ENCODE results near the gene MRGPRX1. TPM values are rescaled to one million over a fixed set of nuclear protein-coding genes. Genes with fewer than 3 reads are reported as not detected.

The MRGPRX1 gene
- polyA plus RNA-seq (2012; ENCODE audit: insufficient read length, low read depth), result not detected

DNA sequence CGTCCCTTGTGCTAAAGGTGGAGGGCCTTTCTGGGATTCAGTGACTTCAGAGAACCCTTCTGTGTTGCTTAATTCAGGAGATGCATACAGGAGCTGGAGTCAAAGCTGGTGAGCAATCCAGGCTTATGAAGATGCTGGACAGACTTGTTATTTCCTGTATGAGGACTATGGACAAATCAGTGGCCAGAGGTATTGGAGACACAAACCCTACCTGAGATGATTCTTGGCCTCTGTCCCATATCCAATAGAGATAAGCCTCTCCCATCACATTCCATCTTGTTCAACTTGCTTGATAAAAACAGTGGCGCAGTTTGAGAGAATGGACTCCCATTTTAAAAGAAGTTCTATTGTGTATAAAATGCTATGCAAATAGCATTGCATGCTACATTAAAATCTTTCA, at the start of gene MRGPRX1:
MRGPRX1 (minus strand) TSS at position 101 of the 400 bp plus-strand sequence. CDS start 4,630 bp downstream, outside the sequence.
- TF ChIP-seq FOXP2 (optimal IDR thresholded peaks at IDR 0.05; ENCODE audit: borderline replicate concordance, extremely low read depth, extremely low read length, insufficient read depth), result no peak
- TF ChIP-seq SIN3A (IDR thresholded peaks at IDR 0.05; ENCODE audit: borderline replicate concordance, insufficient read depth, low read length), result no peak
- TF ChIP-seq, protein P1, sequence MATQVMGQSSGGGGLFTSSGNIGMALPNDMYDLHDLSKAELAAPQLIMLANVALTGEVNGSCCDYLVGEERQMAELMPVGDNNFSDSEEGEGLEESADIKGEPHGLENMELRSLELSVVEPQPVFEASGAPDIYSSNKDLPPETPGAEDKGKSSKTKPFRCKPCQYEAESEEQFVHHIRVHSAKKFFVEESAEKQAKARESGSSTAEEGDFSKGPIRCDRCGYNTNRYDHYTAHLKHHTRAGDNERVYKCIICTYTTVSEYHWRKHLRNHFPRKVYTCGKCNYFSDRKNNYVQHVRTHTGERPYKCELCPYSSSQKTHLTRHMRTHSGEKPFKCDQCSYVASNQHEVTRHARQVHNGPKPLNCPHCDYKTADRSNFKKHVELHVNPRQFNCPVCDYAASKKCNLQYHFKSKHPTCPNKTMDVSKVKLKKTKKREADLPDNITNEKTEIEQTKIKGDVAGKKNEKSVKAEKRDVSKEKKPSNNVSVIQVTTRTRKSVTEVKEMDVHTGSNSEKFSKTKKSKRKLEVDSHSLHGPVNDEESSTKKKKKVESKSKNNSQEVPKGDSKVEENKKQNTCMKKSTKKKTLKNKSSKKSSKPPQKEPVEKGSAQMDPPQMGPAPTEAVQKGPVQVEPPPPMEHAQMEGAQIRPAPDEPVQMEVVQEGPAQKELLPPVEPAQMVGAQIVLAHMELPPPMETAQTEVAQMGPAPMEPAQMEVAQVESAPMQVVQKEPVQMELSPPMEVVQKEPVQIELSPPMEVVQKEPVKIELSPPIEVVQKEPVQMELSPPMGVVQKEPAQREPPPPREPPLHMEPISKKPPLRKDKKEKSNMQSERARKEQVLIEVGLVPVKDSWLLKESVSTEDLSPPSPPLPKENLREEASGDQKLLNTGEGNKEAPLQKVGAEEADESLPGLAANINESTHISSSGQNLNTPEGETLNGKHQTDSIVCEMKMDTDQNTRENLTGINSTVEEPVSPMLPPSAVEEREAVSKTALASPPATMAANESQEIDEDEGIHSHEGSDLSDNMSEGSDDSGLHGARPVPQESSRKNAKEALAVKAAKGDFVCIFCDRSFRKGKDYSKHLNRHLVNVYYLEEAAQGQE (IDR thresholded peaks at IDR 0.05; ENCODE audit: insufficient read depth in 1 of 2, low read depth in 2 of 2, low read length in 2 of 2), result no peak
- no peak for TF ChIP-seq POLR2AphosphoS5 (IDR thresholded peaks at IDR 0.05; ENCODE audit: low read depth, low read length)
- TF ChIP-seq TAF1 (IDR thresholded peaks at IDR 0.05; ENCODE audit: borderline replicate concordance, insufficient read depth, low read length), result no peak

DNA sequence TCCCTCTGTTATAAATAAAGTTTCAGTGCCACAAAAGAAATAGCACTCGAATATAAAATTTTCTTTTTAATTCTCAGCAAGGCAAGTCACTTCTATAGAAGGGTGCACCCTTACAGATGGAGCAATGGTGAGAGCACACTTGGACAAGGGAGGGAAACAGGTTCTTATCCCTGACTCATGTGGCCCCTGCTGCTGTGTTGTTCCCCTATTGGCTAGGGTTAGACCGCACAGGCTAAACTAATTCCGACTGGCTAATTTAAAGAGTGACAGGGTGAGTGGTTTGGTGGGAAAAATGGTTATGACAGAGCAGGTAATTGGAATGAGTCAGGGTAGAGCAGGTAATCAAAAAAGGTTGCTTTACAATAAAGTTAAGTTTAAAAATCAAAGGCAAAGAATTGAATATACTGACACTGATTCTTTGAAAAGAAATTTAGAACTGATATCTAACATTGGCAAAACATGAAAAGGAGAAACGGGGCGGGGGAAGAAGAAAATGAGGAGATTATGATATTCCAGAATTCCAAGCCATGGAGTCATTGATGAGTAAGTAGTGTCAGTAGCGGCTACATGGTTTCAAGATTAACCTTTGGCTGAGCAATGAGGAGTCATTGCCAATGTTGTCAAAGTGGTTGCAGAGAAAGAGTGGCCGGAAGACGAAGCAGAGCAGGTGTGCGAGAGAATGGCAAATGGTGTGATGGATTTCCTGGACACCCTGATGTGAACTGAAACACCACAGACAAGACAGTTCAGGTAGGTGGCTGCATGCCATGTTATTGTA, 48.4 kb upstream of the MRGPRX1 start:
- TF ChIP-seq, protein P1 (IDR thresholded peaks at IDR 0.05; ENCODE audit: insufficient read depth in 1 of 2, low read depth in 2 of 2, low read length in 2 of 2), result no peak
- TF ChIP-seq TAF1 (IDR thresholded peaks at IDR 0.05; ENCODE audit: borderline replicate concordance, insufficient read depth, low read length) (no peak), FOXP2 (optimal IDR thresholded peaks at IDR 0.05; ENCODE audit: borderline replicate concordance, extremely low read depth, extremely low read length, insufficient read depth) (no peak), SIN3A (IDR thresholded peaks at IDR 0.05; ENCODE audit: borderline replicate concordance, insufficient read depth, low read length) (no peak), POLR2AphosphoS5 (IDR thresholded peaks at IDR 0.05; ENCODE audit: low read depth, low read length) (no peak)

DNA sequence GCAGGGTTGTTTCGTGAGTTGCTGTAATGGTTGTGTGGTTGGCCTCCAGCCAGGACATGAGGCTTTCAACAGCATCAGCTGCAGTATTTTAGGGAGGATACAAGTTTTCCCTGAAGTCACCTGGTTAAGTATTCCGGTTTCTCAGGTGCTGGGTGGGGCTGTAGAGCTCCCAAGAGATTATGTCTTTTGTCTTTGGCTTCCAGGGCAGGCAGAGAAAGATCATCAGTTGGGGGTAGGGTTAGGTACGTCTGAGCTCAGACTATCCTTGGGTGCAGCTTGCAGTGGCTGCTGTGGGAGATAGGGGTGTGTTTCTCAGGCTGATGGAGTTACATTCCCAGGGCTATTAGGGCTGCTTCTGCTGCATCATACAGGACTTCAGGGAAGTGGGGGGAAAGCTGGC, 47.5 kb upstream of the MRGPRX1 start:
- TF ChIP-seq POLR2AphosphoS5 (IDR thresholded peaks at IDR 0.05; ENCODE audit: low read depth, low read length) (no peak), SIN3A (IDR thresholded peaks at IDR 0.05; ENCODE audit: borderline replicate concordance, insufficient read depth, low read length) (no peak), FOXP2 (optimal IDR thresholded peaks at IDR 0.05; ENCODE audit: borderline replicate concordance, extremely low read depth, extremely low read length, insufficient read depth) (no peak), TAF1 (IDR thresholded peaks at IDR 0.05; ENCODE audit: borderline replicate concordance, insufficient read depth, low read length) (no peak)
- TF ChIP-seq, protein P1 (IDR thresholded peaks at IDR 0.05; ENCODE audit: insufficient read depth in 1 of 2, low read depth in 2 of 2, low read length in 2 of 2), result no peak

DNA sequence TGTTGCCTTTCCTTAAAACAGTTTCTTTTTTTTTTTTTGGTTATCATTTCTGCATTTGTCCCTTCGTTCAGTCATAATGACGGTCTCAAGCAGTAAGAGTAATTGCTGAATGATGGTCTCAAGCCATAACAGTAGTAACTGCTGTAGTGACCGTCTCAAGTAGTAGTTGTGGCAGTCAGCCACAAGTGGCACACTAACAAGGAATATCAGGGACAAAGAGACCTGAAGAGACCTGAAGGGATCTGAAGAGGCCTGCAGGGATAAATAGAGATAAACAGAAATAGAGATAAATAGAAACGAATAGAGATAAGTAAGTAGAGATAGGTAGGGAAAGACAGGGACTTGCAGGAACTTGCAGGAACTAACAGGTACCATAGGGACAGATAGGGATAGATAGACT, 42.7 kb upstream of the MRGPRX1 start:
- TF ChIP-seq POLR2AphosphoS5 (IDR thresholded peaks at IDR 0.05; ENCODE audit: low read depth, low read length), result no peak
- no peak for TF ChIP-seq SIN3A (IDR thresholded peaks at IDR 0.05; ENCODE audit: borderline replicate concordance, insufficient read depth, low read length)
- TF ChIP-seq, protein P1 (IDR thresholded peaks at IDR 0.05; ENCODE audit: insufficient read depth in 1 of 2, low read depth in 2 of 2, low read length in 2 of 2), result no peak
- no peak for TF ChIP-seq TAF1 (IDR thresholded peaks at IDR 0.05; ENCODE audit: borderline replicate concordance, insufficient read depth, low read length)
- no peak for TF ChIP-seq FOXP2 (optimal IDR thresholded peaks at IDR 0.05; ENCODE audit: borderline replicate concordance, extremely low read depth, extremely low read length, insufficient read depth)

Measured in PFSK-1 (cell line).